Measurements from ENCODE around the gene PCDH9.

PCDH9 gene

GRCh38 chr13:67036699-67037457, 193.3 kb downstream of the PCDH9 start:
- no peak for DNase-seq (ENCODE audit: low spot score)

DNA sequence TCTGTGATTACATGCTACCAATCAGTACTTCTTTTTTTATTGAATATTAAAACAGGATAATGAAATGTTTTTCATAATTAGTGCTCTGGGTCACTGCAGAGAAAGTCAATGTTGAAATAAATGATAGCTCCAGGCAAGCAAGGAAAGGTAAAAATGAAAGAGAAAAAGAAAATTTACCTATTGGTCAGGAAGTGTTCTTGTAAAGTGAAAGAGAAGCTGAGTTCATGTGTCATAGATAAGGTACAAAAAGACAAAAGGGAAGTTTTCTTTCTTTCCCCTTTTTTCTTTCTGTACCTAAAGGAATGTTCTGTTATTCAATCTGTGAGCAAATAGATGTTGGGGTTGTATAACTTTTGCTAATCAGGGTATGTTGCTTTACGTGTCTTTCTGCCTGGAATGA, 197.0 kb downstream of the PCDH9 start:
- DNase-seq (ENCODE audit: low spot score) = no peak

- DNase-seq (ENCODE audit: low spot score) = no peak
Observed at GRCh38 chr13:67023130-67023876, 206.8 kb downstream of the PCDH9 start.

DNA sequence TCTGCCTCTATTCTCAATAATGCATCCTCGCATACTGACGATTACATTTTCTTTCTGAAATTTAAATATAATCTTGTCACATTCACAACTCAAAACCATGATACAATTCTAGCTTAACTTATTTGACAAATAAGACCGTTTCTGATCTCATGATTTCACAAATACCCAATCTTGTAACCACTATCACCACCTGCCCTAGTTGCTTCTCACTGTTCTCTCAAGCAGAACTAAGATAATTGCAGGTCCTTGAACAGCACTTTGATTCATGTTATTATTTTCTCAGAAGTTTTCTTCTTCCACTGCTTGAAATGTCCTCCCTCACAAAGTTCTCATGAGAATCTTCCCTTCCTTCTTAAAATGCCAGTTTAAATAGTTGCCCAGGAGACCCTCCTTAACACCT, 211.4 kb downstream of the PCDH9 start:
- no peak for DNase-seq (ENCODE audit: low spot score)

GRCh38 chr13:67017276-67017675, 212.9 kb downstream of the PCDH9 start:
- no peak for DNase-seq (ENCODE audit: low spot score)

DNA sequence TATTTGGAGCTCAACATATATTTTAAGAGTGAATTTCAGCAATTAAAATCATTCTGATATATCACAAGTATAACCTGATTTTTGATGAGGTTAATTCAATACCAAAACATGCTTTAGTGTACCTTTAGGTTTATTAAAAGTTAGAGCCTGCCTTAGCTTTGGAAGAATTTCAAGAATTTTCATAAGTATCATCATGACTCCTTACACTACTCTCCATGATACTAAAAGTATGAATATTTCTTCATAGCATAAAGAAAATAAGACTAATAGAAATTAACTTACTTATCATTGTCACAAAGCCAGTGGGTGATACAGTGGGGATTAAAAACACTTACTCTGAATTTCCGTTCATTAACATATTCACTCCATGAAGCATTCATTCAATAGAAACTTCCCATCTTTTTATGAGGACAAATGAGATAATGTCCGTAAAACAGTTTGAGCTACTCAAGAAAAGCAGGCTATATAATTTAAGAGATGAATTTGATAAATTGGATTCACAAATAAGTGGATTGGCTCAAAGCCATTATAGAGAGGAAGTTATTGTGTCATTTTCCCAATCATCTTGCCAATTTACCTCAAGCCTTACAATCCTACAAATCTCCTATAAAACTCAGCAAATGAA, 214.0 kb downstream of the PCDH9 start:
- DNase-seq (ENCODE audit: low spot score) = no peak

- DNase-seq (ENCODE audit: low spot score) = no peak
Observed at GRCh38 chr13:67014399-67014798, 215.7 kb downstream of the PCDH9 start.

DNA sequence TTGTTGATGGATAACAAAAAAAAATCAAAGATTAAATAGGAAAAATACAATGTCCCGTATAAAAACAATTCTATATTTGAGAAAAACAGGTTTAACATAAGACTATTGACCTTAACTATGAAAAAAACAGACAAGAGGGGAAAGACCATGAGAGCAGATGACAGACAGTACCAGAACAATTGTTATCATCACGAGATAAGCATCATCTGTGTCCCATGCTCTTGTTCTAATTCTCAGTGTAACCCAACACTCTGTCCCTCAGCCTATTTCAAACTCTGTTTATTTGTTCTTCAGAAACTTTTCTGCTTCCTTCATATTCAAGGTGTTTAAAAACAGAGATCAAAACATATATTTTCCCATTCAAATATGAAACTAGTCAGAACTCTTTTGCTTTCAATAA, 216.4 kb downstream of the PCDH9 start:
- DNase-seq (ENCODE audit: low spot score) = no peak

DNA sequence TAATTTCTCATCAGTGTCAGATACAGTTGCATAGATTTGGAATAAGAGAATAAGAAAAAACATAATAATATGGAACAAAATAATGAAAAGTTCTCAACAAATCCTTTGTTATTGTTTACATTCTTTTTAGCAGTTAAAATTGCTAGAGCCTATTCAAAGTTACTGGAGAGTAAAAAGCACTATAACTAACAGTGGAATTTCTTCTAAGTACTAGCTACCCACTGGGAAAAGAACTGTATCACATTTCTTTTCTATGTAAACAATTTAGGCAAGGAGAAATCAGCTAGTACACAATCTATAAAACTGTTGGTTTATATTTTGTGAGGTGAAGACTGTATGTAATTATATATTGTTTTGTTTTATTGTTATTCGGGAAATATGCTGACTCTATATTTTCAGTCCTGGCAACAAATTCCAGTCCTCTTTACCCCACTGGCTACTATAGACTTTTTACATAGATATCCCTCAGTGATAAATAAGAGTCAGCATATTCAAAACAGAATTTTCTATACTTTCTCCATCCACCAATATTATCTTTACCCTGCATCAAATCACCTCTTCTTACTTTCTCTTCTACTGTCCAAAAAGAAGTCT, 222.0 kb downstream of the PCDH9 start:
- no peak for DNase-seq (ENCODE audit: low spot score)

- no peak for DNase-seq (ENCODE audit: low spot score)
Observed at GRCh38 chr13:67004511-67004910, 225.6 kb downstream of the PCDH9 start.

DNA sequence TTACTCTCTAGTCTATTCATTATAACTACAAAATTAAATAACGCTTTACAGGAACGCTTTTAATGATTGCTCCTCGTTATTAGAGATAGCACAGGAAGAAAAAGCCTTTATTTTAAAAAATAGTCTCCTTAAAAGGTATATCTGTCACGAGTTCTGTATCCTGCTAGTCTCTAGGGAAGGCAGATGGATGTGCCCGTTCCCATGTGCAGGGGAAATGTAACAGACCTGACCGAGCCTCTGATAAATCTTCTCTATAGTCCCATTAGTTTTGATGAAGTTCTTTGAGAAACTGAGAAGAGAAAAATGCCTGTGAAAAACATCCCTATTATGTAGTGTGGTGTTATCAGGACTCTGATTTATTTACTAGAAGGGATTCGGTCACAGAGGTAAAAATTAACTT, 226.4 kb downstream of the PCDH9 start:
- DNase-seq (ENCODE audit: low spot score) = no peak

DNA sequence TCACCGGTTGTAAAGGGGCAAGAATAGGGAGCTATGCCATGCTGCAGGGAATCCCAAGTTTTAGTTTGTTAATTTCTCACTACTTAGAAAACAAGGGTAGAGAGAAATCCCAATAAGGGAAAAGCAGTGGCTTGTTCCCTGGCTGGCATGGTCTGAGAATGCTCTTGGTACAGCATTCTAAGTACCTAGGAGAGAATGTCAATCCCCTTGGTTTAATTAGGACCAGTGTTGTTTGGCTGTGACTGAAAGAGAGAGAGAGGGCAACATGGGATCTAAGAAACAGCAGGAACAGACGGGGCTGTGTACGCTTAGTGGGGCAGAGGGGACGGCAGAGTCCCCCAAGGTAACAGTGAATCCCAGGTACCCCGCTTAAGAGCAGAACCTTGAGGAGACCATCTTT, 228.8 kb downstream of the PCDH9 start:
- no peak for DNase-seq (ENCODE audit: low spot score)

DNA sequence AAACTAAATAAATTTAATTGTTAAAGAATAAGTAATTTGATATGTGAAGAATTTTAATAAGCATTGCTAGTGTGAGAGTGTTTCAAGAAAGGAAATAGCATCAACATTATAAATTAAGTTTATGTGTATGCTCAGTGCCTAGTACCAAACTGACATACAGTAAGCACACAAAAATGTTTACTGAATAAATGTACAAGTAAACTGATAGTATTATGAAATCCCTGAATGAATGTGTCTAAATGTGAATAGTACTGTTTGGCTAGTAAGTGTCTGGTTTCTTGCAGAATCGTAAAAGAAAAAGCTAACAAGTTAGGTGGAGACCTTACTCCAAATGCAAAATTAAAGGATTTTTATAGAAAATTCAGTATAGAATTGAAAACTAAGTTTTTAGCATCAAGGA, 233.6 kb downstream of the PCDH9 start:
- no peak for DNase-seq (ENCODE audit: low spot score)

DNA sequence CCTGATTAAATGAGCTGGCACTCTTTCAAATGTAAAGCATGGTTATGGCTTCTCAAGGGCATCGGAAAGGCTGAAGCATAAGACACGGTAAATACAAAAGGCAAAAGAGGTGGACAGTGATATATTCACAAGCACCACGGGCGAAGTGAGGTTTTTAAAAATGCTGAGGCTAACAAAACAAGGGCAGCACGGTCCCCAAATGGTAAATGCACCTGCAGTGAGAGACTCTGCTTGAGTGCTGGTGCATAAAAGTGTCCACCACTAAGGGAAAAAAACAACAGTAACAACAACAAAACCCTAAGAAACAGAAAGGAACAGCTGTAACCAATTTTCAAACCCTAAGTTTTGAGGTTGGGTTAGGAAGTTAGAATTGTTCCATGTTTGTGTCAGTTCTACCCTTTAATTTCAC, 234.9 kb downstream of the PCDH9 start:
- no peak for DNase-seq (ENCODE audit: low spot score)

GRCh38 chr13:66994517-66995202, 235.5 kb downstream of the PCDH9 start:
- DNase-seq (ENCODE audit: low spot score) = no peak

DNA sequence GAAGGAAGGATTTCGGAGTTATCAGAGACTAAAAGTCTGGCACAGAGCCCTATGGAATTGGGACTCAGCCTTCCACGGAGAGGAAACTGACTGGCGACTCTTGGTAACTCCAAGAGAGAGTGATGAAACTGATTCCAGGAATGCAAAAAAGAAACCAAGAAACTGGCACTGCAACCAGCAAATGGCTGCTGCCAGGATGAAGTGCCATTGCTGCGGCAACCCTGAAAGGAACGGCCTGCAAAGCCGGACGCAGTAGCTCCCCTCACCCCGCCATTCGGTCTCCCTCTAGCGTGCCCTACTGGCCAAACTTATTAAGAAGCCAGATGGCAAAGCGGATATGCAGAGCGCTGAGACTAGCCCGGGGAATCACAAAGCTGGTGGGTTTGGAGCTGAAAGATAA, 236.0 kb downstream of the PCDH9 start:
- DNase-seq (ENCODE audit: low spot score) = no peak

GRCh38 chr13:66992719-66993118, 237.4 kb downstream of the PCDH9 start:
- DNase-seq (ENCODE audit: low spot score) = no peak

- no peak for DNase-seq (ENCODE audit: low spot score)
Observed at GRCh38 chr13:66992183-66992582, 238.0 kb downstream of the PCDH9 start.

DNA sequence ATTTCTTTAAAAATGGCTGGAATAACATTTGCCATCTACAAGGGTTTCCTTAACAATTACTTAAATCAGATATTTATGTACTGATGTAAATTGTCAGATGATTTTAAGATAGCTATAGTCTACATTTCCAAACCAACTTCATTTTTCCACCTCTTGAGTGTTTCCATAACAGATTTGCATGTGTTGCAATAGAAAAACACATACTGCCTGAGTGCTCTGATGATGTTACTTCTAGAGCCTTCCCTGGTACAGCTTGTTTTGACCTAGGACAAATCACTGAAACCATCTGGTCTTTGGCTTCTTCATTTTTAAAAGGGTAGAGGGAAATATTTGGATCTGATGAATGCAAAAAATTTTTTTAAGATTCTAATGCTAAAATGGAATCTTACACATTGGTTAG, 245.9 kb downstream of the PCDH9 start:
- no peak for DNase-seq (ENCODE audit: low spot score)

- DNase-seq (ENCODE audit: low spot score) = no peak
Observed at GRCh38 chr13:66981912-66982311, 248.2 kb downstream of the PCDH9 start.

DNA sequence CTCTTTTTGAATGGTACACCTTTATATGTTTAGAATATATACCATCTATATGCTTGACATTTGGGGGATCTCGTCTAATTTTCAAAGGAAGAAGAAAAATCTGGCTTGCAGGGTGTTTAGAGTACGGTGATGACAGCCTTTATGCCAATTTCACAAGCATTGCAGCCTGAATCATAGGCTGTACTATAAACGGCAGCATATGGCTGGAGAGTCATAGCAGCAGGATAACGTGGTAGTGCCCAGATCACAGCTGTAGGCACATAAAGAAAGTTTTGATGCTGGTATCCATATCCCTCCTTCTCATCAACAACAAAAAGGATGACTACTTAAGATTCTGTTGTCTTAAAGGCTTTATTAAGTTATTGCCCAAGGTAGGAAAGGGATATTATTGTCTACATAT, 253.0 kb downstream of the PCDH9 start:
- no peak for DNase-seq (ENCODE audit: low spot score)

- DNase-seq (ENCODE audit: low spot score) = no peak
Observed at GRCh38 chr13:66974889-66975288, 255.2 kb downstream of the PCDH9 start.

Data from CD4-positive, alpha-beta T cell treated with Interleukin-15 for 4 hours (primary cell).